Mesendoderm (in vitro differentiated cells): ENCODE data around the gene DUSP8.
"Not testable (repeated sequence)": the region's sequence is repeated elsewhere in the genome, so short reads cannot be mapped to it uniquely, and the experiment has no call there.

ENCODE experiments used
- DNase-seq: peaks from one replicate; pipeline ENCODE4 v3.0.0; 2013
- H2AK5ac ChIP-seq: 2 replicates; pipeline ENCODE4 v1.6.1; 2013; ENCODE audit warnings: low read length, inconsistent platforms
- H2BK120ac ChIP-seq: 2 replicates; pipeline ENCODE4 v1.6.1; 2013; ENCODE audit warnings: low read depth, mild to moderate bottlenecking, low read length, moderate library complexity, mixed read lengths
- H2BK15ac ChIP-seq: replicated peaks from 2 replicates; pipeline ENCODE4 v1.6.1; 2013; ENCODE audit warnings: low read depth, mild to moderate bottlenecking, moderate library complexity
- H2BK5ac ChIP-seq: 2 replicates; pipeline ENCODE4 v1.6.1; 2013; ENCODE audit warnings: low read length, inconsistent platforms
- H3K18ac ChIP-seq: 2 replicates; pipeline ENCODE4 v1.6.1; 2013; ENCODE audit warnings: mild to moderate bottlenecking, low read length, mixed read lengths
- H3K23ac ChIP-seq: one replicate; pipeline ENCODE4 v1.6.1; 2013; ENCODE audit warnings: low read length
- H3K27ac ChIP-seq: 2 replicates; pipeline ENCODE4 v1.5.1; 2013; ENCODE audit warnings: low read depth, mild to moderate bottlenecking, inconsistent platforms, low read length, moderate library complexity
- H3K27me3 ChIP-seq: 2 replicates; pipeline ENCODE4 v1.6.1; 2013; ENCODE audit warnings: low read length, control low read depth, mild to moderate bottlenecking, inconsistent platforms; ENCODE audit not compliant: insufficient read depth, poor library complexity
- H3K36me3 ChIP-seq: 2 replicates; pipeline ENCODE4 v1.6.1; 2013; ENCODE audit warnings: low read length, inconsistent platforms; ENCODE audit not compliant: control insufficient read depth, insufficient read depth
- H3K4ac ChIP-seq: one replicate; pipeline ENCODE4 v1.6.1; 2013; ENCODE audit warnings: low read depth, mild to moderate bottlenecking, low read length, moderate library complexity
- H3K4me1 ChIP-seq: 2 replicates; pipeline ENCODE4 v1.6.1; 2013; ENCODE audit warnings: low read depth, low read length, inconsistent platforms; ENCODE audit not compliant: control insufficient read depth
- H3K4me2 ChIP-seq: 2 replicates; pipeline ENCODE4 v1.6.1; 2013; ENCODE audit warnings: low read length
- H3K4me3 ChIP-seq: 2 replicates; pipeline ENCODE4 v1.5.1; 2013; ENCODE audit warnings: mild to moderate bottlenecking, low read length
- H3K56ac ChIP-seq: one replicate; pipeline ENCODE4 v1.6.1; 2013; ENCODE audit warnings: low read length
- H3K79me1 ChIP-seq: 2 replicates; pipeline ENCODE4 v1.6.1; 2013; ENCODE audit warnings: low read length, inconsistent platforms
- H3K79me2 ChIP-seq: 2 replicates; pipeline ENCODE4 v1.6.1; 2013; ENCODE audit warnings: mild to moderate bottlenecking, low read length; ENCODE audit not compliant: control insufficient read depth, insufficient read depth
- H3K9ac ChIP-seq: 2 replicates; pipeline ENCODE4 v1.6.1; 2013; ENCODE audit warnings: low read length, inconsistent platforms
- H4K5ac ChIP-seq: one replicate; pipeline ENCODE4 v1.6.1; 2013; ENCODE audit warnings: low read length
- H4K8ac ChIP-seq: one replicate; pipeline ENCODE4 v1.6.1; 2013; ENCODE audit warnings: low read depth, mild to moderate bottlenecking, control low read depth, low read length, moderate library complexity
- WGBS: extraction: QIAGEN DNeasy Blood & Tissue Kit; methylation state at CpG from one replicate; pipeline ENCODE4 v1.1.7; 2013; ENCODE audit warnings: low lambda C conversion rate, missing lambda C conversion rate; ENCODE audit not compliant: insufficient coverage; ENCODE audit errors: extremely low coverage; 5-methylcytosine and 5-hydroxymethylcytosine counted together

The DUSP8 gene

DNA sequence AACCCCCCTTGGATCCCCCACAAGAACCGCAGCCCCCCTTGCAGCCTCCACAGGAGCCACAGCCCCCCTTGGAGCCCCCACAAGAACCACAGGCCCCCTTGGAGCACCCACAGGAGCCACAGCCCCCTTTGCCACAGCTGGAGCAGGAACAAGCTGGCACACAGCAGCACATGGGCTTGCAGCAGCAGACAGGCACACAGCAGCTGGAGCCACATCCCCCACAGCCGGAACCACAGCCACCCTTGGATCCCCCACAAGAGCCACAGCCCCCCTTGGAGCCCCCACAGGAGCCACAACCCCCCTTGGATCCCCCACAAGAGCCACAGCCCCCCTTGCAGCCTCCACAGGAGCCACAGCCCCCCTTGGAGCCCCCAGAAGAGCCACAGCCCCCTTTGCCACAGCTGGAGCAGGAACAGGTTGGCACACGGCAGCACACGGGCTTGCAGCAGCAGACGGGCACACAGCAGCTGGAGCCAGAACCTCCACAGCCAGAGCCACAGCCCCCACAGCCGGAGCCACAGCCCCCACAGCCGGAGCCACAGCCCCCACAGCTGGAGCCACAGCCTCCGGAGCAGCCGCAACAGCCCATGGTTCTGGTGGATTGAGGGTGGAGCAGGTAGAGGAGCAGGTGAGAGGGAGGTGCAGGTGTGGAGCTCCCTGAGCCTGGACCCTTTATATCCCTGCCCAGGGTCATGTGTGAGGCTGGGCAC, 12.7 kb upstream of the DUSP8 start, which contains the start of gene KRTAP5-1:
KRTAP5-1 (minus strand) TSS at position 623 of the 710 bp plus-strand sequence; CDS start at position 589, 34 bp downstream.
- not testable (repeated sequence) for H2AK5ac ChIP-seq, H3K27me3 ChIP-seq, H3K56ac ChIP-seq, H3K4me2 ChIP-seq, H3K23ac ChIP-seq, H3K36me3 ChIP-seq, H3K18ac ChIP-seq, DNase-seq, H3K79me1 ChIP-seq, H3K9ac ChIP-seq, H4K5ac ChIP-seq, H2BK5ac ChIP-seq, H4K8ac ChIP-seq, H3K79me2 ChIP-seq, H2BK120ac ChIP-seq, H3K4me1 ChIP-seq, H3K4ac ChIP-seq, H3K27ac ChIP-seq, H3K4me3 ChIP-seq, H2BK15ac ChIP-seq
- no CpG with 5 or more reads among the region's 9 CpGs for WGBS

DNA sequence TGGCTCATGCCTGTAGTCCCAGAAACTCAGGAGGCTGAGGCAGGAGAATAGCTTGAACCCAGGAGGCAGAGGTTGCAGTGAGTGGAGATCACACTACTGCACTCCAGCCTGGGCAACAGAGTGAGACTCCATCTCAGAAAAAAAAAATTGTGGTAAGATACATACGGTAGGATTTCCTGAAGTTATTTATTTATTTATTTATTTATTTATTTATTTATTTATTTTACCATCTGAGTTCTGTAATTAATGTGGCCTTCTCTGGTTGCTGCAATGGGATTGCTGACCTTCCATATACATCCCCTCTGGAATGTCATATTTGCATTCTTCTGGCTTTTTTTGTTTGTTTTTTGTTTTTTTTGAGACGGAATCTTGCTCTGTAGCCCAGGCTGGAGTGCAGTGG, 10.8 kb upstream of the DUSP8 start:
- not testable (repeated sequence) for H3K4ac ChIP-seq, H3K4me3 ChIP-seq, H3K23ac ChIP-seq, H2AK5ac ChIP-seq, H3K36me3 ChIP-seq, H3K9ac ChIP-seq, DNase-seq, H3K4me1 ChIP-seq, H4K8ac ChIP-seq, H4K5ac ChIP-seq, H3K27me3 ChIP-seq, H3K4me2 ChIP-seq, H3K18ac ChIP-seq, H3K79me1 ChIP-seq, H2BK120ac ChIP-seq, H3K79me2 ChIP-seq, H2BK5ac ChIP-seq, H2BK15ac ChIP-seq, H3K27ac ChIP-seq, H3K56ac ChIP-seq
- no CpG with 5 or more reads among the region's 2 CpGs for WGBS

DNA sequence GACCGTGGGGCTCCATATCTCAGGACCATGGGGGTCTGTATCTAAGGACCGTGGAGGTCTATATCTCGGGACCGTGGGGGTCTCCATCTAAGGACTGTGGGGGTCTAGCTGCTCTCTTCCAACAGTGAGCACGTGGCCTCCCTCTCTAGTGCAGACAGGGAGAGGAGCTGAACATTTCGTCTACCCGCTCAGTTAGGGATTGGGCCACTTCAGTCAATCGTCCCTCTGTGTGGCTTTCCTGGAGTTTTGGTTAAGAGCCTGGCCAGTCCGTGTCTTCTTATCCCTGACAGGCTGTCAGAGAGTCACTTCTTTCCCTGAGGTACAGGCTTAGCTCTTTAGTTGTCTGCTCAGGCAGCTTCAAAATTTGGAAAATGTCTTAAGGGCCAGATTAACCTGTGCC, 9.9 kb upstream of the DUSP8 start:
- Histone ChIP-seq H3K56ac (no peak overlapping the region), H3K4ac (no peak overlapping the region), H3K4me1 (no peaks in the 10 kb centered on the region), H3K4me2 (no peak overlapping the region), H3K23ac (no peak overlapping the region), H2AK5ac (no peak overlapping the region), H3K79me1 (no peaks in the 10 kb centered on the region), H3K4me3 (no peak overlapping the region), H2BK15ac (no peak overlapping the region), H4K8ac (no peak overlapping the region), H4K5ac (no peak overlapping the region), H3K9ac (no peak overlapping the region), H2BK5ac (no peak overlapping the region), H3K27me3 (no peaks in the 10 kb centered on the region), H2BK120ac (no peak overlapping the region), H3K36me3 (no peaks in the 10 kb centered on the region), H3K79me2 (no peaks in the 10 kb centered on the region), H3K18ac (no peak overlapping the region), H3K27ac (no peak overlapping the region)
- no CpG with 5 or more reads among the region's 9 CpGs for WGBS
- no peak for DNase-seq

DNA sequence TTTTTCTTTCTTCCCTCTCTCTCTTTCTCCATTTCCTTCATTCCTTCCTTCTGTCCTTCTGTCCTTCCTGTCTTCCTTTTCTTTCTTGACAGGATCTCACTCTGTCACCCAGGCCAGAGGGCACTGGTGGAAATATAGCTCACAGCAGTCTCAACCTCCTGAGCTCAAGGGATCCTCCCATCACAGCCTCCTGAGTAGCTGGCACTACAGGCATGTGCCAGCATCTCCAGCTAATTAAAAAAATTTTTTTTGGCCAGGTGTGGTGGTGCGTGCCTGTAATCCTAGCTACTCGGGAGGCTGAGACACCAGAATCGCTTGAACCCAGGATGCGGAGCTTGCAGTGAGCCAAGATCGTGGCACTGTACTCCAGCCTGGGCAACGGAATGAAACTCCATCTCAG, 4.8 kb upstream of the DUSP8 start:
- Histone ChIP-seq H3K56ac (no peak overlapping the region), H2AK5ac (no peak overlapping the region), H3K4me2 (no peak overlapping the region), H3K4ac (no peak overlapping the region), H2BK5ac (no peak overlapping the region), H3K36me3 (no peaks in the 10 kb centered on the region), H2BK120ac (no peak overlapping the region), H3K4me1 (no peaks in the 10 kb centered on the region), H3K27ac (no peak overlapping the region), H3K18ac (no peak overlapping the region), H3K27me3 (peaks cover 16% of the 10 kb centered on the region), H3K79me2 (no peaks in the 10 kb centered on the region), H3K79me1 (no peaks in the 10 kb centered on the region), H2BK15ac (no peak overlapping the region), H3K4me3 (no peak overlapping the region), H4K5ac (no peak overlapping the region), H3K23ac (no peak overlapping the region), H3K9ac (no peak overlapping the region), H4K8ac (no peak overlapping the region)
- no CpG with 5 or more reads among the region's 6 CpGs for WGBS
- DNase-seq = no peak

DNA sequence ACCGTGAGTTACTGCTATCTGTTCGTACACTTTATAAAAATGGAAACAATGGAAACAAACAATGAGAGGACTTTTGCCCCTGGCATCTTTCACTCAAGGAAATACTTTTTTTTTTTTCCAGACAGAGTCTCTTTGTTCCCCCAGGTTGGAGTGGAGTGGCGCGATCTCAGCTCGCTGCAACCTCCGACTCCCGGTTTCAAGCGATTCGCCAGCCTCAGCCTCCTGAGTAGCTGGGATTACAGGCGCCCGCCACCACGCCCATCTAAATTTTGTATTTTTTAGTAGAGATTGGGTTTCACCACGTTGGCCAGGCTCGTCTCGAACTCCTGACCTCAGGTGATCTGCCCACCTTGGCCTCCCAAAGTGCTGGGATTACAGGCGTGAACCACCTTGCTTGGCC, 3.7 kb upstream of the DUSP8 start:
- H3K4me3 ChIP-seq, H2BK15ac ChIP-seq, H3K79me2 ChIP-seq, H3K18ac ChIP-seq, H2BK5ac ChIP-seq, H3K4ac ChIP-seq, H2BK120ac ChIP-seq, H3K23ac ChIP-seq, H3K9ac ChIP-seq, H4K8ac ChIP-seq, H3K36me3 ChIP-seq, H3K27ac ChIP-seq, H4K5ac ChIP-seq, DNase-seq, H3K4me2 ChIP-seq, H3K4me1 ChIP-seq, H3K79me1 ChIP-seq, H3K56ac ChIP-seq, H2AK5ac ChIP-seq: not testable (repeated sequence)
- H3K27me3 ChIP-seq = peaks cover 16% of the 10 kb centered on the region
- WGBS = no CpG with 5 or more reads among the region's 16 CpGs

DNA sequence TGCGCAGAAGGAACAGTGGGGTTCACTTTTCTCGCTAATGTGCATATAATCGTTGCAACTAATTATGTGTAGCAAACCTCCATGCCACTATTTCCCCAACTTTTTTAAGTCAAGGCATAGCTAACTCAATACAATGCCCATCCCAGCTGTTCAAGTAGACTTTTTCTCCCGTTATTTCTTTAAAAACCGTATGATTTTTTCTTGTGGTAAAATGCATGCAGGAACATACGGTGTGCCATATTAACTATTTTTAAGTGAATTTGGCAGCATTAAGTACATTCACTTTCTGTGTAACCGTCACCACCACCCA, 2.8 kb upstream of the DUSP8 start:
- Histone ChIP-seq H3K4me2 (no peak overlapping the region), H3K9ac (no peak overlapping the region), H3K79me1 (no peaks in the 10 kb centered on the region), H3K4ac (no peak overlapping the region), H3K79me2 (no peaks in the 10 kb centered on the region), H3K36me3 (no peaks in the 10 kb centered on the region), H2BK120ac (no peak overlapping the region), H2AK5ac (no peak overlapping the region), H4K5ac (no peak overlapping the region), H2BK5ac (no peak overlapping the region), H3K27me3 (peaks cover 16% of the 10 kb centered on the region), H3K18ac (no peak overlapping the region), H3K23ac (no peak overlapping the region), H3K4me3 (no peak overlapping the region), H2BK15ac (no peak overlapping the region), H4K8ac (no peak overlapping the region), H3K27ac (no peak overlapping the region), H3K4me1 (no peaks in the 10 kb centered on the region), H3K56ac (no peak overlapping the region)
- WGBS = no CpG with 5 or more reads among the region's 7 CpGs
- DNase-seq = no peak
